Naive thymus-derived CD8-positive, alpha-beta T cell (primary cell): ENCODE measurements around the gene SHROOM2. TPM values are rescaled to one million over a fixed set of nuclear protein-coding genes. Genes with fewer than 3 reads are reported as not detected.

Experiments
- ATAC-seq, 2 donors: fragments of 150-1000 bp; cut with Tn5 transposase in 1 of 2; sonication (Bioruptor Pico), chemical (Tn5 transposase) in 1 of 2; 1 replicate in 1 of 2; 2 replicates in 1 of 2; pipeline ENCODE4 v1.10.0; 2021; ENCODE audit warnings: mild to moderate bottlenecking in 2 of 2, moderate library complexity in 2 of 2
- POLR2A ChIA-PET: fragments of 350-600 bp; sonication (Branson Sonifier 250); formaldehyde crosslinking; loops from one replicate; lab custom pipeline; 2021; ENCODE audit warnings: antibody characterized with exemption; lab: Charles Lee
- DNase-seq, 10 donors: peaks; one replicate each; pipeline versions ENCODE4 v3.0.0 to v3.0.0-alpha.2; 2020 to 2022
- H3K27ac Mint-ChIP-seq, 10 donors: one replicate each; pipeline ENCODE4 v1.8.0; 2020 to 2022; ENCODE audit warnings: mild to moderate bottlenecking in 10 of 10, mixed read lengths in 10 of 10, moderate library complexity in 4 of 10, inconsistent platforms in 1 of 10
- H3K27me3 Mint-ChIP-seq, 5 donors: one replicate each; pipeline ENCODE4 v1.8.0; 2021 to 2022; ENCODE audit warnings: mixed read lengths in 5 of 5
- H3K36me3 Mint-ChIP-seq, 3 donors: one replicate each; pipeline ENCODE4 v1.8.0; 2020 to 2022; ENCODE audit warnings: mixed read lengths in 3 of 3, mild to moderate bottlenecking in 2 of 3, inconsistent platforms in 1 of 3
- H3K4me1 Mint-ChIP-seq, 4 donors: one replicate each; pipeline ENCODE4 v1.8.0; 2021 to 2022; ENCODE audit warnings: mixed read lengths in 4 of 4
- H3K4me3 Mint-ChIP-seq, 10 donors: one replicate each; pipeline ENCODE4 v1.8.0; 2020 to 2022; ENCODE audit warnings: mild to moderate bottlenecking in 10 of 10, mixed read lengths in 10 of 10, moderate library complexity in 6 of 10, inconsistent platforms in 1 of 10
- H3K9me3 Mint-ChIP-seq, 9 donors: one replicate each; pipeline ENCODE4 v1.8.0; 2020 to 2022; ENCODE audit warnings: mixed read lengths in 9 of 9, mild to moderate bottlenecking in 3 of 9, inconsistent platforms in 1 of 9, moderate library complexity in 1 of 9
- polyA plus RNA-seq, 3 donors: library from polyadenylated mRNA; unstranded; fragments of 300-500 nt; fragmentation: Illumina TruSeq; gene quantifications; one replicate each; pipeline ENCODE4 v1.2.3, GENCODE V29; 2021
- total RNA-seq, 8 experiments: library from RNA in 2 of 8; stranded (reverse) in 2 of 8; gene quantifications; one replicate each; pipeline ENCODE4 v1.2.3 and lab custom pipeline; 2021 to 2026

SHROOM2 gene
- total and polyA plus RNA-seq, 5 experiments from 2014 or later, result not detected

- POLR2A ChIA-PET, result no interaction called here
- no peak for ATAC-seq
- H3K9me3 Mint-ChIP-seq, result peaks cover 0 to 23% (median 0%) of the 10 kb centered on the region in 9 donors
- H3K36me3 Mint-ChIP-seq, result no peaks in the 10 kb centered on the region
- DNase-seq, result no peak
- no peak overlapping the region for H3K27ac Mint-ChIP-seq
- H3K27me3 Mint-ChIP-seq, result peaks cover 3 to 14% (median 4%) of the 10 kb centered on the region in 5 donors
- no peak overlapping the region for H3K4me3 Mint-ChIP-seq
- H3K4me1 Mint-ChIP-seq, result no peaks in the 10 kb centered on the region
These were observed 172.0 kb downstream of the SHROOM2 start for GRCh38 chrX:9958183-9958582.

DNA sequence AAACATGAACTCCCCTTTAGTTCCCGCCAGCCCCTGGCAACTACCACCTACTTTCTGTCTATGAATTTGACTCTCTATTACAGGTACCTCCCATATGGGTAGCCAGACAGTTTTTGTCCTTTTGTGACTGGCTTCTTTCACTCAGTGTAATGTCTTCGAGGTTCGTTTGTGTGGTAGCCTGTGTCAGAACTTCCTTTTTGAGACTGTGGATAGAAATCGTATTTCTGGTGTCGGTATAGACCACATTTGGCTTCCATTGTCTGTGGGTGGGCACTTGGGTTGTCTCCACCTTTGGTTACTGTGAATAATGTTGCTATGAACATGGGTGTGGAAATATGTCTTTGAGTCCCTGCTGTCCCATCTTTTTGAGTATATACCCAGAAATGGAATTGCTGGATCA, 175.5 kb downstream of the SHROOM2 start:
- Mint-ChIP-seq H3K4me1 (peaks cover 0 to 3% (median 0%) of the 10 kb centered on the region in 4 donors), H3K36me3 (no peaks in the 10 kb centered on the region), H3K9me3 (peaks cover 0 to 5% (median 0%) of the 10 kb centered on the region in 9 donors), H3K27ac (peak overlapping the region in 1 of 10 donors; percentile 34), H3K27me3 (peaks cover 5 to 25% (median 9%) of the 10 kb centered on the region in 5 donors), H3K4me3 (no peak overlapping the region)
- ATAC-seq, result no peak
- POLR2A ChIA-PET, result no interaction called here
- no peak for DNase-seq

DNA sequence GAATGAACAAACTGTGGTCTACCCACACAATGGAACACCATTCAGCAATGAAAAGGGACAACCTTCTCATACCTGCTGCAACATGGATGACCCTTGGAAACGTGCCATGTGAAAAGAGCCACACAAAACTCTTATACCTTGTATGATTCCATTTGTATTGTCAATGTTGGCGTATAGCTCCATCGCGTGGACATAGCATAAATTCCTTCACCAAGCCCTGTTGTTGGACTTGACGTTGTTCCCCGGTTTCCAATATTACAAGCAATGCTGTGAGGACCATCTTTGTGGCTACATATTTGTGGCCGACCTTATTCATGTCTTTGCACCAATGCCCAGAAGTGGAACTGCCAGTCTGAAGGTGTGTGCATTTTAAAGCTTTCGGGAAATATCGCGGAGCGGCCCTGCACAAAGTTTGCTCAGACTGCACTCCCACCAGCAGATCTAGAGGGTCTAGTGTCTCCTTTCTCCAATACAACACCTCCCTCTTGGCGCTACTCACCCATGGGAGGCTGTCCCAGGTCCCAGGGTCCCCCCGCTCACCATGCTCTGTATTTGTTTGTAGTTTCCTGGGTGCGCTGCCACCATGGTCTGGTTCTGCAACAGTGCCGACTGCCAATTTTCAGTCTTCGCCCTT, 180.7 kb downstream of the SHROOM2 start, which contains the start of gene CLDN34:
TSS of gene CLDN34 (plus strand) at position 584 of the 634 bp plus-strand sequence. CDS start at position 584, 0 bp downstream.
- peaks cover 2 to 11% (median 7%) of the 10 kb centered on the region in 5 donors for H3K27me3 Mint-ChIP-seq
- H3K36me3 Mint-ChIP-seq, result no peaks in the 10 kb centered on the region
- H3K4me1 Mint-ChIP-seq, result peaks cover 0 to 3% (median 0%) of the 10 kb centered on the region in 4 donors
- no peak within 1 kb of the TSS for H3K4me3 Mint-ChIP-seq
- H3K9me3 Mint-ChIP-seq, result peaks cover 0 to 8% (median 0%) of the 10 kb centered on the region in 9 donors
- H3K27ac Mint-ChIP-seq, result no peak within 1 kb of the TSS
- DNase-seq, result no peak
- POLR2A ChIA-PET, result no interaction called here
- ATAC-seq, result no peak

GRCh38 chrX:9977635-9978034, 191.4 kb downstream of the SHROOM2 start:
- Mint-ChIP-seq H3K27ac (no peak overlapping the region), H3K36me3 (peaks cover 0 to 4% (median 0%) of the 10 kb centered on the region in 3 donors), H3K4me1 (peaks cover 0 to 9% (median 0%) of the 10 kb centered on the region in 4 donors), H3K9me3 (peaks cover 0 to 14% (median 0%) of the 10 kb centered on the region in 9 donors), H3K27me3 (peaks cover 0 to 1% (median 0%) of the 10 kb centered on the region in 5 donors), H3K4me3 (no peak overlapping the region)
- POLR2A ChIA-PET, result interaction anchor here (0.7 kb wide), 1 partner anchor 752 kb away, joined by 3 read pairs; no protein-coding TSS in a partner anchor
- DNase-seq (no peak), ATAC-seq (no peak)

DNA sequence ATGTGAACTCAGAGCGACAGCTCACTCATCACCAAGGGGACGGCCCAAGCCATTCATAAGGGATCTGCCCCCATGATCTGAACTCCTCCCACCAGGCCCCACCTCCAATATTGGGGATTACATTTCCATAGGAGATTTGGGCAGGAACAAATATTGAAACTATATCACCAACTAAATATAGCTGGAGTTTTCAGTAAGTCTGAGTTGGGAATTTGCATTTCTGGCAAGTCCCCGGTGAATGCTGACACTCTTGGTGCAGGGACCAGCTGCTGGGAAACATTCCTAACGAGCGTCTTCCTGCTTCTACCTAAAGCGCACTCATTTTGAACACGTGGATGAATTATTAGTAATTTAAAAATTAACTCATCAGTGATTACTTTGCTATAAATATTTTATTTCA, 194.2 kb downstream of the SHROOM2 start:
- no peak for DNase-seq
- POLR2A ChIA-PET, result no interaction called here

DNA sequence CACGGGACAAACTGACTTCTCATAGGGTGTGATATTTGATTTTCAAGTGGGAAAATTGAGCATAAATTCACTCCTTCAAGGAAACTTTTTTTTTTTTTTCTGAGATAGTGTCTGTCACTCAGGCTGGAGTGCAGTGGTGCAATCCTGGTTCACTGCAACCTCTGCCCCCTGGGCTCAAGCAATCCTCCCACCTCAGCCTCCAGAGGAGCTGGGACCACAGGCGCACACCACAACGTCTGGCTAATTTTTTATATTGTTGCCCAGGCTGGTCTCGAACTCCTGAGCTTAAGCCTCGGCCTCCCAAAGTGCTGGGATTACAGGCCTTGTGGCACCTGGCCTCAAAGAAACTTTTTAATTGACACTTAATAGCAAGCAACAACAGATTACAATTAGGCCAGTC, 194.7 kb downstream of the SHROOM2 start:
- Mint-ChIP-seq H3K9me3 (no peaks in the 10 kb centered on the region), H3K27ac (peak overlapping the region in 1 of 10 donors; percentile 38), H3K27me3 (peaks cover 0 to 10% (median 0%) of the 10 kb centered on the region in 5 donors), H3K36me3 (no peaks in the 10 kb centered on the region), H3K4me3 (no peak overlapping the region), H3K4me1 (peaks cover 0 to 11% (median 0%) of the 10 kb centered on the region in 4 donors)
- DNase-seq (no peak), ATAC-seq (no peak)
- POLR2A ChIA-PET, result no interaction called here

More for the DNA sequence above, 194.2 kb downstream of the SHROOM2 start:
- H3K4me3 Mint-ChIP-seq, result no peak overlapping the region
- H3K27ac Mint-ChIP-seq, result no peak overlapping the region
- peaks cover 0 to 2% (median 0%) of the 10 kb centered on the region in 3 donors for H3K36me3 Mint-ChIP-seq
- H3K4me1 Mint-ChIP-seq, result peaks cover 0 to 11% (median 0%) of the 10 kb centered on the region in 4 donors
- H3K27me3 Mint-ChIP-seq, result peaks cover 0 to 9% (median 0%) of the 10 kb centered on the region in 5 donors
- peaks cover 0 to 2% (median 0%) of the 10 kb centered on the region in 9 donors for H3K9me3 Mint-ChIP-seq
- no peak for ATAC-seq

DNA sequence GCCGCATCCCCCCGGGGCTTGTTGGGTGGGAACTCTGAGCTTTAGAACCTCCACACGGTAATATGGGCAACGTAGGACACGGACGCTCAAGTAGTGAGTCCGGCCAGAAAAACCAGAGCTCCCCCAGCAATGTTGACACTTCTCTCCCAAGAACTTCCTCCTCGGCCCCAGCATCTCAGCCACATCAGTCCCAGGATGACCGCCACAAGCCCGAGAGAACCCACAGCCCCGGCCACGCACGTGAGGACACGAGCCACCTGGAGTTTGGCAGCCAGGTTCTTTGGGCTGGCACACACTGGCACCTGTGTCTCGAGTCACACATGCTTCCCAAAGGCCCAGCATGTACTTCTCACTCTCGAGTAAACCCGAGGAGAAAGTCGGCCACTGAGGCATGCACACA, 197.2 kb downstream of the SHROOM2 start:
- Mint-ChIP-seq H3K4me1 (peaks cover 0 to 14% (median 0%) of the 10 kb centered on the region in 4 donors), H3K27me3 (peaks cover 0 to 10% (median 0%) of the 10 kb centered on the region in 5 donors), H3K9me3 (no peaks in the 10 kb centered on the region), H3K36me3 (no peaks in the 10 kb centered on the region), H3K27ac (no peak overlapping the region), H3K4me3 (no peak overlapping the region)
- ATAC-seq (no peak), DNase-seq (no peak)
- POLR2A ChIA-PET, result no interaction called here

GRCh38 chrX:9983846-9984245, 197.6 kb downstream of the SHROOM2 start:
- DNase-seq (no peak), ATAC-seq (no peak)
- Mint-ChIP-seq H3K27ac (no peak overlapping the region), H3K9me3 (no peaks in the 10 kb centered on the region), H3K4me1 (peaks cover 0 to 14% (median 0%) of the 10 kb centered on the region in 4 donors), H3K27me3 (peaks cover 0 to 10% (median 0%) of the 10 kb centered on the region in 5 donors), H3K36me3 (no peaks in the 10 kb centered on the region), H3K4me3 (no peak overlapping the region)
- POLR2A ChIA-PET, result no interaction called here

GRCh38 chrX:9988762-9989161, 202.5 kb downstream of the SHROOM2 start:
- Mint-ChIP-seq H3K4me1 (peaks cover 0 to 4% (median 0%) of the 10 kb centered on the region in 4 donors), H3K4me3 (no peak overlapping the region), H3K36me3 (no peaks in the 10 kb centered on the region), H3K27me3 (peaks cover 0 to 10% (median 0%) of the 10 kb centered on the region in 5 donors), H3K9me3 (no peaks in the 10 kb centered on the region), H3K27ac (no peak overlapping the region)
- POLR2A ChIA-PET, result no interaction called here
- DNase-seq (peak in 3 of 10 donors; percentile 5 to 25 (median 16)), ATAC-seq (no peak)

DNA sequence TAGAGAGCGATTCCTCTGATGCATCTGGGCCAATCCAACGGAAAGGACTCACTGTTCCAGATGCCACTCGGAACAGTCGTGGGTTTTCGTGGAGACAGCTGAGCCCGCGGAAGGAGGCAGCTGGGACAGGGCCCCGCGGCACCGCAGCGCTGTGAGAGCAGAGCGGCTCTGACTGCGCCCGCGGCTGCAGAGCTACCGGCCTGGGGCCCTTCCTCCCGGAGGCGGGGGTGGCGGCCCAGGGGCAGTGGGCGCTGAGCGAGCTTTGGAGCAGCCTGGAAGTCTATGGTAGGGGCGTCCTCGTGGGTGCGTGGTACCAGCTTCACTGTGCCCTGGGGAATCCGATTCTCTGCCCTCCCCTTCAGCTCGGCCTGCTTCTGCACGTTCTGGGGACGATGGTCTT, 205.8 kb downstream of the SHROOM2 start:
- H3K36me3 Mint-ChIP-seq, result no peaks in the 10 kb centered on the region

DNA sequence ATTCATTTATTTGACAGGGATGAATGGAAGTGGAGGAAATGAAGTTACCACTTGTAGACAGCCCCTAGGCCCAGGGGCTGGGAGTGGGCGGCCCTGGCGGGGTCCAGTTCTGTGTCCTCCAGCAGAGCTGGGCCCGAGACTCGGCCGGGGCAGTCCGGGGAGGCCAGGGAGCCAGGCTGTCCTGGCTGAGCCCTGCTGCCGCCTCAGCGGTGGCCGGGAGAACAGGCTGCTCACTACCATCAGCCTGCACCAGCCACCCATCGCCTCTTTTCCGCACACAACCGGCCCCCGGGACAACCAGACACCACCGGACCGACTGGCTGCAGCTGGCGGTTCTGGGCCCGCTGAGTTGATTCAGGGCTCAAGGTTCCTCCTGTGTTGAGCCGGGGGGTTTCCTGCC, 206.5 kb downstream of the SHROOM2 start:
- POLR2A ChIA-PET, result no interaction called here
- H3K27ac Mint-ChIP-seq, result no peak overlapping the region
- H3K4me3 Mint-ChIP-seq, result no peak overlapping the region
- no peaks in the 10 kb centered on the region for H3K9me3 Mint-ChIP-seq
- H3K36me3 Mint-ChIP-seq, result no peaks in the 10 kb centered on the region
- ATAC-seq (no peak), DNase-seq (no peak)
- no peaks in the 10 kb centered on the region for H3K27me3 Mint-ChIP-seq
- H3K4me1 Mint-ChIP-seq, result no peaks in the 10 kb centered on the region

More for the DNA sequence above, 205.8 kb downstream of the SHROOM2 start:
- no peak for ATAC-seq
- POLR2A ChIA-PET, result no interaction called here
- Mint-ChIP-seq H3K4me1 (no peaks in the 10 kb centered on the region), H3K4me3 (no peak overlapping the region), H3K27ac (no peak overlapping the region), H3K9me3 (no peaks in the 10 kb centered on the region), H3K27me3 (no peaks in the 10 kb centered on the region)
- no peak for DNase-seq

- Mint-ChIP-seq H3K4me1 (no peaks in the 10 kb centered on the region), H3K27me3 (no peaks in the 10 kb centered on the region), H3K4me3 (no peak overlapping the region), H3K9me3 (no peaks in the 10 kb centered on the region), H3K36me3 (no peaks in the 10 kb centered on the region), H3K27ac (peak overlapping the region in 1 of 10 donors; percentile 59)
- DNase-seq (peak; percentile 57 to 87 (median 73)), ATAC-seq (peak; percentile 65 to 92)
- POLR2A ChIA-PET, result interaction anchor here (1.6 kb wide), 1 partner anchor 122 kb away, joined by 4 read pairs; no protein-coding TSS in a partner anchor
These were observed 209.7 kb downstream of the SHROOM2 start for GRCh38 chrX:9995855-9996339.

DNA sequence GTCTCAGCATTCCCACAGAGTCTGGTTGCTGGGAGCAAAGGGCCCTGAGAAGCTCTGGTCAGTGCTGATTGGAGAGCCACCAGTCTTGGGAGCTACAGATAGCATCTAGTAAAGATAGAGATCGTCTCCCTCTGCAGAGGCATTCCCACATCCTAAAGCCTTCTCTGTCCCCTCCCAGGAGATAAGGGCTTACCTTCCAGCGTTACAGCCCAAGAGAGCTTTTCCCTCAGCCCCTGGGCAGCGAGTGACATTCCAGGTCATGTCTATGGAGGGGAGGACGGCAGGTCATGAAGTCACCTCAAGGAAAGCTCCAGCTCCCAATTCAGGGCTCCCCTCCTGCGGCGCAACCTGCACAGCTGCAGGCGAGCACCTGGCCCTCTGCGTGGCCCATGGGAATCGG, 210.8 kb downstream of the SHROOM2 start:
- no peak for DNase-seq
- H3K4me1 Mint-ChIP-seq, result no peaks in the 10 kb centered on the region
- no peaks in the 10 kb centered on the region for H3K36me3 Mint-ChIP-seq
- H3K4me3 Mint-ChIP-seq, result no peak overlapping the region
- no peak overlapping the region for H3K27ac Mint-ChIP-seq
- POLR2A ChIA-PET, result interaction anchor here (1.0 to 1.6 kb wide), 2 partner anchors 121 to 123 kb away, joined by 4 read pairs; no protein-coding TSS in a partner anchor
- H3K9me3 Mint-ChIP-seq, result no peaks in the 10 kb centered on the region
- no peaks in the 10 kb centered on the region for H3K27me3 Mint-ChIP-seq
- no peak for ATAC-seq
